ENCODE data around the gene SOX6.

The SOX6 gene

GRCh38 chr11:16313846-16314245 lies 42.5 kb downstream of the SOX6 start:
- no peaks in the 10 kb centered on the region for H3K36me3 ChIP-seq (ENCODE audit: insufficient read depth, low read length)
- 84% methylated on average over 1 of the region's 1 CpG for WGBS

GRCh38 chr11:16312233-16312765 lies 44.0 kb downstream of the SOX6 start:
- Histone ChIP-seq H3K27me3 (ENCODE audit: insufficient read depth, low read length) (no peaks in the 10 kb centered on the region), H3K27ac (ENCODE audit: low read depth, low read length) (no peak overlapping the region), H3K36me3 (ENCODE audit: insufficient read depth, low read length) (no peaks in the 10 kb centered on the region), H3K9me3 (ENCODE audit: insufficient read depth, low read depth, low read length) (no peaks in the 10 kb centered on the region), H3K4me3 (ENCODE audit: low read length) (no peak overlapping the region), H3K9ac (ENCODE audit: low read depth, low read length) (no peak overlapping the region), H3K4me1 (ENCODE audit: insufficient read depth, low read length) (no peaks in the 10 kb centered on the region)
- WGBS, result 80% methylated on average over 3 of the region's 3 CpGs

More at GRCh38 chr11:16313846-16314245, 42.5 kb downstream of the SOX6 start:
- H3K4me3 ChIP-seq (ENCODE audit: low read length), result no peak overlapping the region
- H3K9me3 ChIP-seq (ENCODE audit: insufficient read depth, low read depth, low read length), result no peaks in the 10 kb centered on the region
- H3K4me1 ChIP-seq (ENCODE audit: insufficient read depth, low read length), result no peaks in the 10 kb centered on the region
- no peak overlapping the region for H3K27ac ChIP-seq (ENCODE audit: low read depth, low read length)
- H3K27me3 ChIP-seq (ENCODE audit: insufficient read depth, low read length), result no peaks in the 10 kb centered on the region
- no peak overlapping the region for H3K9ac ChIP-seq (ENCODE audit: low read depth, low read length)

- Histone ChIP-seq H3K9ac (ENCODE audit: low read depth, low read length) (no peak overlapping the region), H3K9me3 (ENCODE audit: insufficient read depth, low read depth, low read length) (no peaks in the 10 kb centered on the region), H3K27ac (ENCODE audit: low read depth, low read length) (no peak overlapping the region)
Measured at GRCh38 chr11:16311831-16312230, 44.5 kb downstream of the SOX6 start.

GRCh38 chr11:16310943-16311342 lies 45.4 kb downstream of the SOX6 start:
- Histone ChIP-seq H3K4me3 (ENCODE audit: low read length) (no peak overlapping the region), H3K9ac (ENCODE audit: low read depth, low read length) (no peak overlapping the region), H3K9me3 (ENCODE audit: insufficient read depth, low read depth, low read length) (no peaks in the 10 kb centered on the region), H3K27ac (ENCODE audit: low read depth, low read length) (no peak overlapping the region), H3K4me1 (ENCODE audit: insufficient read depth, low read length) (no peaks in the 10 kb centered on the region), H3K36me3 (ENCODE audit: insufficient read depth, low read length) (no peaks in the 10 kb centered on the region), H3K27me3 (ENCODE audit: insufficient read depth, low read length) (no peaks in the 10 kb centered on the region)

More at GRCh38 chr11:16311831-16312230, 44.5 kb downstream of the SOX6 start:
- H3K36me3 ChIP-seq (ENCODE audit: insufficient read depth, low read length), result no peaks in the 10 kb centered on the region
- H3K4me3 ChIP-seq (ENCODE audit: low read length), result no peak overlapping the region
- H3K4me1 ChIP-seq (ENCODE audit: insufficient read depth, low read length), result no peaks in the 10 kb centered on the region
- no peaks in the 10 kb centered on the region for H3K27me3 ChIP-seq (ENCODE audit: insufficient read depth, low read length)

- Histone ChIP-seq H3K36me3 (ENCODE audit: insufficient read depth, low read length) (no peaks in the 10 kb centered on the region), H3K9me3 (ENCODE audit: insufficient read depth, low read depth, low read length) (no peaks in the 10 kb centered on the region), H3K27ac (ENCODE audit: low read depth, low read length) (no peak overlapping the region), H3K4me3 (ENCODE audit: low read length) (no peak overlapping the region), H3K4me1 (ENCODE audit: insufficient read depth, low read length) (no peaks in the 10 kb centered on the region), H3K27me3 (ENCODE audit: insufficient read depth, low read length) (no peaks in the 10 kb centered on the region), H3K9ac (ENCODE audit: low read depth, low read length) (no peak overlapping the region)
- WGBS, result 100% methylated on average over 2 of the region's 2 CpGs
Measured at GRCh38 chr11:16309226-16309625, 47.1 kb downstream of the SOX6 start.

- no peak overlapping the region for H3K4me3 ChIP-seq (ENCODE audit: low read length)
- H3K9ac ChIP-seq (ENCODE audit: low read depth, low read length), result no peak overlapping the region
- no peaks in the 10 kb centered on the region for H3K27me3 ChIP-seq (ENCODE audit: insufficient read depth, low read length)
- 90% methylated on average over 2 of the region's 2 CpGs for WGBS
- H3K9me3 ChIP-seq (ENCODE audit: insufficient read depth, low read depth, low read length), result no peaks in the 10 kb centered on the region
- no peaks in the 10 kb centered on the region for H3K4me1 ChIP-seq (ENCODE audit: insufficient read depth, low read length)
- no peak overlapping the region for H3K27ac ChIP-seq (ENCODE audit: low read depth, low read length)
- H3K36me3 ChIP-seq (ENCODE audit: insufficient read depth, low read length), result no peaks in the 10 kb centered on the region
Measured at GRCh38 chr11:16301462-16301861, 54.9 kb downstream of the SOX6 start.

- H3K36me3 ChIP-seq (ENCODE audit: insufficient read depth, low read length), result no peaks in the 10 kb centered on the region
- 90% methylated on average over 8 of the region's 8 CpGs for WGBS
- H3K9me3 ChIP-seq (ENCODE audit: insufficient read depth, low read depth, low read length), result no peaks in the 10 kb centered on the region
- no peak overlapping the region for H3K27ac ChIP-seq (ENCODE audit: low read depth, low read length)
- H3K4me3 ChIP-seq (ENCODE audit: low read length), result no peak overlapping the region
- no peak overlapping the region for H3K9ac ChIP-seq (ENCODE audit: low read depth, low read length)
- no peaks in the 10 kb centered on the region for H3K4me1 ChIP-seq (ENCODE audit: insufficient read depth, low read length)
- no peaks in the 10 kb centered on the region for H3K27me3 ChIP-seq (ENCODE audit: insufficient read depth, low read length)
Measured at GRCh38 chr11:16299884-16300782, 56.2 kb downstream of the SOX6 start.

GRCh38 chr11:16299390-16299789 lies 57.0 kb downstream of the SOX6 start:
- no peaks in the 10 kb centered on the region for H3K36me3 ChIP-seq (ENCODE audit: insufficient read depth, low read length)
- H3K9me3 ChIP-seq (ENCODE audit: insufficient read depth, low read depth, low read length), result no peaks in the 10 kb centered on the region
- no peak overlapping the region for H3K4me3 ChIP-seq (ENCODE audit: low read length)
- no peaks in the 10 kb centered on the region for H3K27me3 ChIP-seq (ENCODE audit: insufficient read depth, low read length)
- H3K9ac ChIP-seq (ENCODE audit: low read depth, low read length), result no peak overlapping the region
- WGBS, result 98% methylated on average over 4 of the region's 4 CpGs
- no peaks in the 10 kb centered on the region for H3K4me1 ChIP-seq (ENCODE audit: insufficient read depth, low read length)
- no peak overlapping the region for H3K27ac ChIP-seq (ENCODE audit: low read depth, low read length)

- Histone ChIP-seq H3K27ac (ENCODE audit: low read depth, low read length) (no peak overlapping the region), H3K27me3 (ENCODE audit: insufficient read depth, low read length) (no peaks in the 10 kb centered on the region), H3K4me3 (ENCODE audit: low read length) (no peak overlapping the region), H3K9me3 (ENCODE audit: insufficient read depth, low read depth, low read length) (no peaks in the 10 kb centered on the region), H3K36me3 (ENCODE audit: insufficient read depth, low read length) (no peaks in the 10 kb centered on the region), H3K4me1 (ENCODE audit: insufficient read depth, low read length) (peaks cover 5% of the 10 kb centered on the region; the same call in 1 of the 2 replicates), H3K9ac (ENCODE audit: low read depth, low read length) (no peak overlapping the region)
- WGBS, result 77% methylated on average over 3 of the region's 3 CpGs
Measured at GRCh38 chr11:16297332-16297731, 59.0 kb downstream of the SOX6 start.

- H3K4me3 ChIP-seq (ENCODE audit: low read length), result no peak overlapping the region
- no peak overlapping the region for H3K9ac ChIP-seq (ENCODE audit: low read depth, low read length)
- no peaks in the 10 kb centered on the region for H3K9me3 ChIP-seq (ENCODE audit: insufficient read depth, low read depth, low read length)
- no peaks in the 10 kb centered on the region for H3K36me3 ChIP-seq (ENCODE audit: insufficient read depth, low read length)
- no peaks in the 10 kb centered on the region for H3K27me3 ChIP-seq (ENCODE audit: insufficient read depth, low read length)
- H3K27ac ChIP-seq (ENCODE audit: low read depth, low read length), result no peak overlapping the region
- 90% methylated on average over 1 of the region's 2 CpGs for WGBS
- peaks cover 5% of the 10 kb centered on the region; the same call in 1 of the 2 replicates for H3K4me1 ChIP-seq (ENCODE audit: insufficient read depth, low read length)
Measured at GRCh38 chr11:16296273-16296672, 60.1 kb downstream of the SOX6 start.

GRCh38 chr11:16295592-16295991 lies 60.8 kb downstream of the SOX6 start:
- Histone ChIP-seq H3K9ac (ENCODE audit: low read depth, low read length) (no peak overlapping the region), H3K9me3 (ENCODE audit: insufficient read depth, low read depth, low read length) (no peaks in the 10 kb centered on the region), H3K27ac (ENCODE audit: low read depth, low read length) (no peak overlapping the region), H3K27me3 (ENCODE audit: insufficient read depth, low read length) (no peaks in the 10 kb centered on the region), H3K36me3 (ENCODE audit: insufficient read depth, low read length) (no peaks in the 10 kb centered on the region), H3K4me1 (ENCODE audit: insufficient read depth, low read length) (peaks cover 5% of the 10 kb centered on the region; the same call in 1 of the 2 replicates), H3K4me3 (ENCODE audit: low read length) (no peak overlapping the region)
- WGBS, result 75% methylated on average over 1 of the region's 1 CpG

Measured in HUES64 (cell line).